Measurements from ENCODE around the gene DIAPH2. TPM values are rescaled to one million over a fixed set of nuclear protein-coding genes. Genes with fewer than 3 reads are reported as not detected.

Gene DIAPH2
- total RNA-seq, 1 donor from 2014 or later: 20.5 TPM

DNA sequence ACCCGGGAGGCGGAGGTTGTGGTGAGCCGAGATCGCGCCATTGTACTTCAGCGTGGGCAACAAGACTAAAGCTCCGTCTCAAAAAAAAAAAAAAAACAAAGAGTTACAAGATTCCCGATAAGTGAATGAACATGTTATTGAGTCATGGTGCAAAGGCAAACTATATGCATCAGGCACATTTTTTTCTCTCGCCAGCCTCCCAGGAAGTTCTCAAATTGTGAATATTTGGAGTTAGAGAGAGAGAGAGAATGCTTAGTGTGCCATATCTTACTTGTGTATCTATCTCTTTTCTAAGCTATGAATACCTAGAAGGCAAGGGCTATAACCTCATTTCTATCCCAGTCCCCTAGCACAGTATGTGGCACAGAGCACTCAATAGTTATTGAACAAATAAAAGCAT is 599.9 kb downstream of the DIAPH2 start:
- Mint-ChIP-seq H3K4me3 (no peak overlapping the region), H3K4me1 (no peaks in the 10 kb centered on the region), H3K36me3 (ENCODE audit: low read depth) (peaks cover 4% of the 10 kb centered on the region), H3K9me3 (no peaks in the 10 kb centered on the region), H3K27ac (no peak overlapping the region), H3K27me3 (no peaks in the 10 kb centered on the region)
- CTCF ChIA-PET: no interaction called here
- ATAC-seq (ENCODE audit: low read depth) (no peak), DNase-seq (no peak)
- intact Hi-C loops (cut with micrococcal nuclease): no loop called here
- POLR2A ChIA-PET: no interaction called here
- TF ChIP-seq, protein P1, sequence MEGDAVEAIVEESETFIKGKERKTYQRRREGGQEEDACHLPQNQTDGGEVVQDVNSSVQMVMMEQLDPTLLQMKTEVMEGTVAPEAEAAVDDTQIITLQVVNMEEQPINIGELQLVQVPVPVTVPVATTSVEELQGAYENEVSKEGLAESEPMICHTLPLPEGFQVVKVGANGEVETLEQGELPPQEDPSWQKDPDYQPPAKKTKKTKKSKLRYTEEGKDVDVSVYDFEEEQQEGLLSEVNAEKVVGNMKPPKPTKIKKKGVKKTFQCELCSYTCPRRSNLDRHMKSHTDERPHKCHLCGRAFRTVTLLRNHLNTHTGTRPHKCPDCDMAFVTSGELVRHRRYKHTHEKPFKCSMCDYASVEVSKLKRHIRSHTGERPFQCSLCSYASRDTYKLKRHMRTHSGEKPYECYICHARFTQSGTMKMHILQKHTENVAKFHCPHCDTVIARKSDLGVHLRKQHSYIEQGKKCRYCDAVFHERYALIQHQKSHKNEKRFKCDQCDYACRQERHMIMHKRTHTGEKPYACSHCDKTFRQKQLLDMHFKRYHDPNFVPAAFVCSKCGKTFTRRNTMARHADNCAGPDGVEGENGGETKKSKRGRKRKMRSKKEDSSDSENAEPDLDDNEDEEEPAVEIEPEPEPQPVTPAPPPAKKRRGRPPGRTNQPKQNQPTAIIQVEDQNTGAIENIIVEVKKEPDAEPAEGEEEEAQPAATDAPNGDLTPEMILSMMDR (IDR thresholded peaks at IDR 0.05): no peak

DNA sequence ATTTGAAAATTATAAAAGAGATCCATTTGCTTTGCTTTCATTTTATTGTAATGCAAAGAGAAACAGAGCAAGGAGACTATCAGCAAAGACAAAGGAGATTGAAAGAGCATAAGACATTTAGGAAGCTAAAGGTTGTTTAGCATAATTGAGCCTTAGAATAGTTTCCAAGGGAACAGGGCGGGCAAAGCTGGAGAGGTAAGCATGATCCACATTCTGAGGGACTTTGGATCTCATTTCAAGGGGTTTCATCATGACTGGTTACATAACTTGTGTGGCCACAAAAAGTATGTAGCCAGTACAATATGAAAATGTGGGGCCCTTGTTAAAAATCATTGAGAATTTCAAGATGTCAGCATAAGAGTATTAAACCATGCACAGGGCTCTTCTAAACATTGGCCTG is 605.6 kb downstream of the DIAPH2 start:
- CTCF ChIA-PET: no interaction called here
- intact Hi-C loops (cut with micrococcal nuclease): no loop called here
- TF ChIP-seq, protein P1 (IDR thresholded peaks at IDR 0.05): no peak
- no peak for DNase-seq
- Mint-ChIP-seq H3K4me1 (no peaks in the 10 kb centered on the region), H3K36me3 (ENCODE audit: low read depth) (peaks cover 3% of the 10 kb centered on the region), H3K9me3 (no peaks in the 10 kb centered on the region), H3K27ac (no peak overlapping the region), H3K27me3 (no peaks in the 10 kb centered on the region), H3K4me3 (no peak overlapping the region)
- POLR2A ChIA-PET: no interaction called here
- no peak for ATAC-seq (ENCODE audit: low read depth)

- ATAC-seq (ENCODE audit: low read depth) (no peak), DNase-seq (no peak)
These were observed 609.4 kb downstream of the DIAPH2 start for GRCh38 chrX:97294041-97294440.

DNA sequence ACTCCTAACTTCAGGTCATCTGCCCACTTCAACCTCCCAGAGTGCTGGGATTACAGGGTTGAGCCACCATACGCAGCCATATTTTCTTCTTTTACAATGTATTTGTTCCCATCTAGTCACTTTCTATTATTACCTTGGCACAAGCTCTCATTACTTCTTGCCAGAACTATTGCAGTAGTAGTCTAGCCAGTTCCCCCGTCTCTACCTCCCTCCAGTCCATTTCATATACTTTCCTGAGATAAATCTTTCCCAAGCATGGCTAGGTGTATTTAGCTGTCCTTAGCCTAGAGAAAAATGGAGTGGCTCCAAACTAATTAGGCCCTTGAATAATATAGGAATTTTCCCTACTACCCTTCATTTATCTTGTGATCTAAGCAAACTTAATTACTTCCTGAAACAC is 611.3 kb downstream of the DIAPH2 start:
- DNase-seq (no peak), ATAC-seq (ENCODE audit: low read depth) (no peak)
- no peaks in the 10 kb centered on the region for H3K4me1 Mint-ChIP-seq
- TF ChIP-seq, protein P1 (IDR thresholded peaks at IDR 0.05): no peak
- no peak overlapping the region for H3K4me3 Mint-ChIP-seq
- POLR2A ChIA-PET: no interaction called here
- no peaks in the 10 kb centered on the region for H3K27me3 Mint-ChIP-seq
- intact Hi-C loops (cut with micrococcal nuclease): no loop called here
- H3K9me3 Mint-ChIP-seq: no peaks in the 10 kb centered on the region
- no peaks in the 10 kb centered on the region for H3K36me3 Mint-ChIP-seq (ENCODE audit: low read depth)
- H3K27ac Mint-ChIP-seq: no peak overlapping the region
- CTCF ChIA-PET: no interaction called here

More at GRCh38 chrX:97294041-97294440, 609.4 kb downstream of the DIAPH2 start:
- intact Hi-C loops (cut with micrococcal nuclease): no loop called here
- Mint-ChIP-seq H3K4me3 (no peak overlapping the region), H3K36me3 (ENCODE audit: low read depth) (no peaks in the 10 kb centered on the region), H3K27me3 (no peaks in the 10 kb centered on the region), H3K27ac (no peak overlapping the region), H3K4me1 (no peaks in the 10 kb centered on the region), H3K9me3 (no peaks in the 10 kb centered on the region)
- ChIA-PET POLR2A (interaction anchor here (0.8 kb wide), 1 partner anchor 568 kb away, joined by 3 read pairs; no protein-coding TSS in a partner anchor), CTCF (no interaction called here)
- TF ChIP-seq, protein P1 (IDR thresholded peaks at IDR 0.05): no peak

DNA sequence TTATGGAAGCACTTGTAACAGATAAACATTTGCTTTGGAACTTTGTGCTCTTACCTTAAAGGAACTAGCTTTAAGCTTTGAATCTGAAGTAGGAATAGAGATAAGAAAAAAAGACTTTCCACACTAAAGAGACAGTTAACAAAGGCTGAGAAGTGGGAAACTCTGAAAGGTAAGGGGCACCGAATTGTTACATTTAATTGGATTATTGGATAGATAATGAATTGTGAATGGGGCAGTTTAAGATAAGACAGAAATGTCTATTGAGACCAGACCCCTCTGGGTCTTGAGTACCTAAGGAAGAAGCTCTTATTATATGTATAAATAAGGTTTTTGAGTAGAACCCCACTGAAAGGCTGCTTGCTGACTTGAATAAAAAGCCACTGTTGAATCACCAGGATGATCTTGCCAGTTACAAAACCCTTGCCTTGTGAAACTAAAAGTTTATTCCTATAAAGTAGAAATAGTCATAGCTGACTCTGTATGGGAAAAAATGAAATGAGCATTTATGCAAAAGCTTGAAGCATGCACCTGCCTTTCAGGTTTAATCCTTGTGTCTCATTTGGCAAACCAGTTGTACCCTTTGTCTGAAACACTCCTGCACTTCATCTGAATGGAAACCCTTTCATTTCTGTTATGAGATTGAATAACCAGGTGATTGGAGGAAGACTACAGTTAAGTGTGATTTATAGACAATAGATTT is 622.3 kb downstream of the DIAPH2 start:
- no peak for ATAC-seq (ENCODE audit: low read depth)

More for the DNA sequence above, 622.3 kb downstream of the DIAPH2 start:
- DNase-seq: no peak
- Mint-ChIP-seq H3K4me1 (no peaks in the 10 kb centered on the region), H3K27me3 (no peaks in the 10 kb centered on the region), H3K4me3 (no peak overlapping the region), H3K9me3 (no peaks in the 10 kb centered on the region), H3K36me3 (ENCODE audit: low read depth) (no peaks in the 10 kb centered on the region), H3K27ac (no peak overlapping the region)
- TF ChIP-seq, protein P1 (IDR thresholded peaks at IDR 0.05): no peak
- ChIA-PET CTCF (no interaction called here), POLR2A (no interaction called here)
- intact Hi-C loops (cut with micrococcal nuclease): no loop called here

Data from activated B cell treated with CpG ODN at 0.5 μM for 24 hours (primary cell).